GM11168 (cell line): ENCODE data around the gene RTN4.

Source experiments
- in situ Hi-C: fragments of 300-500 bp; cut with MboI; formaldehyde crosslinking; loops from one replicate; pipeline ENCODE4 v1.12.0; 2022; ENCODE audit warnings: low sequenced_read_pairs; ENCODE audit not compliant: unreplicated experiment

Gene RTN4

DNA sequence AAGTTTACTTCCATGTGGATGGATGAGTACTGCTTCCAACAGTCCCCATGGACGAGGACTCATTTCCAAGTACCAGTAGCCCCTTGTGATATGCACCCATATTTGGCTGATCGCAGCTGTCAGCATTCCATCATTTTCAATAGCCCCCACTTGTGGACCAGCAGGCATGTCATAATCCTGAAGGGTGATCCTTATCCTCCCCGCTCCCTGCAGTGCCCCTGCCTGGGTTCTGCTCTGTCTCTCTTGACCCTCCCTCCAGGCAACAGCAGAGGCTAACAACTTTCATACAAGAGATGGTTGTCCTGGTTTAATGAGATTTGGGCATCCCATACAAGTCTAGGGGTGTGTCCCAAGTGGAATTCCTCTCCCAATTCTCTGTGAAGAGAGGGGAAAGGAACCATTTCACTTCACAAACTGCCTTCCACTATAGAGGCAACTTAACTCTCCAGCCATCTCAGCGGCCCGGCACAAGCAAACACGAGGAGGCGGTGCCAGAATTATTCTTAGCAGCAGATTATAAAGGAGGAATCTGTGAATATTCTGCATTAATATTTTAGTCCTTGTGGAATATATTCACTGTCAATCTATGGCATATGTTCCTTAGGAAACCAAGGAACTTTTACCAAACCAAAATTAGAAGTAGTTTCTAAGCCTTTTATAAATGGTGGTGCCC is 110.7 kb downstream of the RTN4 start:
- in situ Hi-C loops: no loop called here

DNA sequence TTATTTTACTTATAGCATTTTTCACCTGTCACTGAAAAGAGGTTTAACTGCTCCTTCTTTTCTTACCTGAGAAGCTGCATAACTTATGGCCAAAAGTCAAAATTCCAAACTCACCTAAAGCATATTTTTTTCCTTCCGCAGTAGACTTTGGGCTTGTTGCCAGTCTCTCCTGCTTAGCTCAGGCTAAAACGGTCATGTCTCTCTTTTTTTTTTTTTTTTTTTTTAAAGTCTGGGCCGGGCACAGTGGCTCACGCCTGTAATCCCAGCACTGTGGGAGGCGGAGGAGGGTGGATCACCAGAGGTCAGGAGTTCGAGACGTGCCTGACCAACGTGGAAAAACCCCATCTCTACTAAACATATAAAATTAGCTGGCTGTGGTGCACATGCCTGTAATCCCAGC is 113.5 kb downstream of the RTN4 start:
- in situ Hi-C loops: no loop called here

DNA sequence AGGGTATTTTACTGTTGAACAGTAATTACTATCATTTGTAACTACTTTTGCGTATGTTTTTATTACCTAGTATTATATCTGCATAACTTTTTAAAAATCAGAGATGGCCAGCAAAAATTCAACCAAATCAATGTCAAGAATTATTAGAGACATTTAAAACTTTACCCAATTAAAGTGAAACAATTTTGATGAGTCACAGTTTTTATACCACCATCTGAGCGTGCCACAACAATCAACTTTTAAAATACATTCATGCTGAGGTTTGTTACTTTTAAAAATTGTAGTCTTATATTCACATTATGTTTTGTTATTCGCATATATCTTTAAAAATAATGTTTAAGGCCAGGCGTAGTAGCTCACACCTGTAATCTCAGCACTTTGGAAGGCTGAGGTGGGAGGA is 114.9 kb downstream of the RTN4 start:
- in situ Hi-C loops: no loop called here

DNA sequence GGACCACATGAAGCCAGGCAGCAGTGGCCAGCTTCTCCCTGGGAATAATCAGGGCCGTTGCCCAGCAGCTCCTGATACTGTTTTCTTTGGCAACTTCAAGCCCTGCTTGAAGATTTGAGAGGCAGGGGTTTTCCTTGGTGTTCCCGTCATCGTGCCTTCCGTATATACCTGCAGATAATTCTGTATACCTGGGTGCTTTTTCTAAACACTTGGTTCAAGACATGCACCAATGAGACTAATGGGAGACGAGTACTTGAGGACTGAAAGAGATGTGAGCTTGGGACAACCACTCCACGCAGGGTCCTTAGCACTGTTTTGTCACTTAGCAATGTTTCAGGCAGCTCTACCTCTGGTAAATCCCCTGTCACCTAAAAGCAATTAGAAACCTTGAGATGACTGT is 118.8 kb downstream of the RTN4 start:
- in situ Hi-C loops: no loop called here

DNA sequence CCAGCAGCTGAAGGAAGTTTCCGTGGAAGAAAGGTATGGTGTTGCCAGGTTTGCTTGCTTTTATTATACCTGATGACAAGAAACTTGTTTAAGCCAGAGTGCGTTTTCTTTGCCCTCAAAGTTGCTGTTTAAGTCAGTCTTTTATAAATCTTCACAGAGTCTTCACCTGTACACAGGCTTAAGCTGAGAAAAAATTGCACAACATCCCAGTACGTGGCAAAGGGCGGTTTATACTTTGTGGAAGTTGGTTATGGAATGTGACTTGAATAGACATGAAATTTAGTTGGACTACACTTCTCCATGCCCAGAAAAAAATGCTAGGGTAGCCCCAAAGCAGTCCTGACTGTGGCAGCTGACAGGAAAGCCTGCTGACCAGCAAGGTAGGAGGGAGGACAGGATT is 121.5 kb downstream of the RTN4 start:
- in situ Hi-C loops: no loop called here

DNA sequence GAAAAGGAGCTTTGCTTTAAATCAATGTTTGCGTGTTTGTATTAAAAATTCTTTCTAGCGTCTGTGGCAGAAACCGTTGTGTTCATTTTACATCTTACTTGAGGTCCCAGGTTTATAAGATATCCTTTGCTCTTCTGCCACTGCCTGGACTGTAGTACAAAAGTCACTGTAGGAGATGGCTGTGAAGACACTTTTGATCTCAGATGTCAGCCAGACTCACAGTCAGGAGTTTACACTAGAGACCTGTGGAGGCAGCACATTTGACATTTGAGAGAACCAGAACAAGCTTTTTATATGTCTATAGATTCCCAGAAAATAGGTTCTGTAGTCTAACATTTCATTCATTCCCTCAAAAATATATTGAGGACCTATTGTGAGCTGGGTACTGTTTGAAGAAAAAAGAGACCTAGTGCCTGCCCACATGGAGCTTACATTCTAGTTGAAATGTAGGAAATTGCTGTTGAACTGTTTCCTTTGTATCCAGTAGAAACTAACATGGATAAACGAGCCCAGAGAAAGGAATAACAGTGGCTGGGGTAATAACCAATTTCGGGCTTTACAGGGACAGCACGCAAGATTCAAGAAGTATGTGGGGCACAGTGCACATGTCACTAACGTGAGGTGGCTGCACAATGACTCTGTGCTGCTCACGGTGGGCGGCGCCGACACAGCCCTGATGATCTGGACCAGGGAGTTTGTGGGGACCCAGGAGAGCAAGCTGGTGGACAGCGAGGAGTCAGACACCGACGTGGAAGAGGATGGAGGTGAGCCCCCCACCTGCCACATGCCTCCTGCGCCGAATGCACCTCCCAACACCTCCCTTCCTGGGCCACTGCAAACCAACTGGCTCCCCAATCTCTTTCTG is 122.3 kb downstream of the RTN4 start:
- in situ Hi-C loops: no loop called here

DNA sequence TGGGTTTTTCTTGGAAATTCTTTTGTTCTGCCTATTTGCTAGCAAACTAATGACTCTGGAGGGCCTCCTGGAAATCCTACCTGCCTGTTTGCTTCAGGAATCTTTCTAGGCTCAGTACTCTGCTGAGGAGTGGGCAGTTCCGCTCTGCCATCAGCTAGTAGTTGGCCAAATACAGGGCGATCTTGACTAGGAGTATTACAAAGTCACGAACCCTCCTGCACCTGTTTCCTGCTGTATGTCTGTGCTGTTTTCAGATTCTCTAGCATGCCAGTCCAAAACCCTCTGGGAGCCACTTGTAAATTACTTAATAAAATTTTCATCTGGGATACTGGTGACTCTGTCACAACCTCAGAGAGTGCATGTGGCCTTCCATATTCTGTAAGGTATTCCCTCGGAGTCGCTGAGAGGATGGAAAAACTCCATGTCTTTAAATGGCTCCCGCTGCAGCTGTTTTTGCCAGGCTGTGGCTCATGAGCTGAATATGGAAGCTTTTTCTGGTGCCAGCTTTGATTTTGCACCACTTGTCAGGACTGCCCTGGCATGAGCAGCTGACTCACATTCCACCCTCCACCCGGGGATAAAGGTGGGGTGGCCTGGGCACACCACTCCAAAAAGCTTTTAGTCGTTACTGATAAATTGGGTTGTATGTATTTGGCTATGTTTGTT is 123.0 kb downstream of the RTN4 start:
- in situ Hi-C loops: no loop called here

DNA sequence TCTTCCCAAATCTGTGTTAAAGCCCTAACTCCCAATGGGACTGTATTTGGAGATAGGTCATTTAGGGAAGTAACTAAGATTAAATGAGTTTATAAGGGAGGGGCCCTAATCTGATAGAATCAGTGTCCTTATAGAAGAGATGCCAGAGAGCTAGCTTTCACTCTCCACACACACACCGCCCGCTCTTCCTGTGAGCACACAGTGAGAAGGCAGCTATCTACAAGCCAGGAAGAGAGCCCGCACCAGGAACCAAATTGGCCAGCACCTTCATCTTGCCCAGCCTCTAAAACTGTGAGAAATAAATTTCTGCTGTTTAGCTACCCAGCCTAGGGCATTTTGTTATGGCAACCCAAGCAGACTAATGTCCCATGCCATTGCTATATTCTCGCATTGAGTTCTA is 125.2 kb downstream of the RTN4 start:
- in situ Hi-C loops: no loop called here

DNA sequence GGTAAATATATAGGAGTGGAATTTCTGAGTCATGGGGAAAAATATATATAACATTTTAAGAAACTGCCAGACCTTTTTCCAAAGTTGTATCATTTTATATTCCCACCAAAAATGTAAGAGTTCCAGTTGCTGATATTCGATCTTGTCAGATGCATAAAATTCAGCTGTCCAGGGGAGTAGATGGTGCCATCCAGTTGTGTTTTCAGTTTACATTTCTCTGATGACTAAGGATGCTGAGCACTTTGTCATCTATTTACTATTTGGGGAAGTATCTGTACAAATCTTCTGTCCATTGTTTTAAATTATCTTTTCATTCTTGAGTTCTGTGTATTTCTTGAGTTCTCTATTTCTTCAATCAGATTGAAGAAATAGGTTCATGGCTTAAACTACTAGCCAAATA is 126.1 kb downstream of the RTN4 start:
- in situ Hi-C loops: no loop called here
